Epidermal melanocyte (primary cell): ENCODE data around the gene NOL4L.
A peak's percentile ranks its signal among the peaks of the same experiment; 100 is the strongest.

Experiments used
- DNase-seq: peaks from one replicate; pipeline ENCODE4 v3.0.0; 2011; ENCODE audit warnings: low spot score; ENCODE audit not compliant: insufficient read length

NOL4L gene

DNA sequence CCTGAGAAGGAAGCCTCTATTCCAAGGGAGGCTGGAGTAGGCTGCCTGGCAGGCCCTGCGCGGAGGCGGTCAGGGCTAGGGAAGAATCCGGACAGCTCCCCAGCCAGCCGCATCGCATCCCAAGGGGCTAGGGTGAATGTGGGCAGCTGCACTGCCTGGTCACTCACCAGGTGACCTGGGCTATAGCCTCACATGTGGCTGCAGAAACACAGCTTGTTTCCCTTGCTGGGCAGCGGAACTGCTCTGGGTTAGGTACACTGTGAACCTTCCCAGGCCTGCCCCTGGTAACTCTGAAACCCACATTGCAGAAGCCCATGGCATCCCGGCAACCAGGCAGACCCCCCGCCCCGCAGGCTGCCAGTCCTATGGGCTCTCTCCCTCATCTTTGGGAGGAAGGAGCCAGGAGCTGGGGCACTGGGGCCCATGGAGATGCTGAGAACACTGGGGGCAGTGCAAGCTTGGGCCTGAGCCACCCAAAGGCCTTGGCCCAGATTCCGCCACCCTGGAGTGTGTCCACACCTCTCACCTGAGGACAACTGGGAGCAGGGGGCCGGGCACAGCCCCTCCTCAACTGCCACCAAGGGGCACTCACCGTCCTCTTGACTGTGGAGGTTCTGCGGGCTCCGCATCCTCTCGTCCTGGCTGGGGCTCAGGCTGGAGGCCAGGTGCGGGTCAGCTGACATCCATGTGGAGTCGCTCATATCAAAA, 111.0 kb downstream of the NOL4L start:
- peak; percentile 17 for DNase-seq

DNA sequence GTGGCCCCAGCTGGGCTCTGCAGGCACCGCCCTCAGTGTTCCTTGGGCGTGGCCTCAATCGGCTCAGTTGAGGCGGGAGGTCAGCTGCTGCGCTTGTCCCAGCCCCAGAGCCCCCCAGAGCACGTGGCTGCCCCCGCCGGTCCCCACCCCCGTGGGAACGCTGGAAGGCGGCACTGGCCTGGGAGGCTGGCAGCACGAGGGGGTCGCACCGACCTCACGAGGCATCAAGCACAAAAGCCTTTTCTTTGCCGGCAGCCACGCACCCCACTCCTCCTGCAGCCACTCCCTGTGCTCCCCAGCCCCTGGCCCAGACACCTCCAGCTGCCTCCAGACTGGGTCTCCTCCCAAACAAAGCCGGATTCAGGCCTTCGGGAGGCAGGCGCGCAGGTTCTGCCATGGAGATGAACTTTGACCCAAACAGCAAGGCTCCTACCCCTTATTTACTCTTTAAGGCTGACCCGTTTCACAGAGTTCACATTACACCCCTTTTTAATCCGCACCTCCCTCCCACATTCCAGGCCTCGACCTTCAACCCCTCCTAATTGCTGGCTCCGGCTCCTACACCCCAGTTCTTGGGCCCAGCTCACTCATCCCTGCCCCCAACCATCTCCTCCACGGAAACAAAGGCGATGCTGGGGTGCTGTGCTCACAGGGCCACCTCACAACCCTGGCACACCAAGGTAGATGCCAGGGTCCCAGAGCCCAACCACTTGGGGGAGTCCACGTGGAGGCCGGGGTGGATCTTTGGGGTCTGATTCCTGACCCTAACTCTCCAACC, 111.7 kb downstream of the NOL4L start:
- no peak for DNase-seq

DNA sequence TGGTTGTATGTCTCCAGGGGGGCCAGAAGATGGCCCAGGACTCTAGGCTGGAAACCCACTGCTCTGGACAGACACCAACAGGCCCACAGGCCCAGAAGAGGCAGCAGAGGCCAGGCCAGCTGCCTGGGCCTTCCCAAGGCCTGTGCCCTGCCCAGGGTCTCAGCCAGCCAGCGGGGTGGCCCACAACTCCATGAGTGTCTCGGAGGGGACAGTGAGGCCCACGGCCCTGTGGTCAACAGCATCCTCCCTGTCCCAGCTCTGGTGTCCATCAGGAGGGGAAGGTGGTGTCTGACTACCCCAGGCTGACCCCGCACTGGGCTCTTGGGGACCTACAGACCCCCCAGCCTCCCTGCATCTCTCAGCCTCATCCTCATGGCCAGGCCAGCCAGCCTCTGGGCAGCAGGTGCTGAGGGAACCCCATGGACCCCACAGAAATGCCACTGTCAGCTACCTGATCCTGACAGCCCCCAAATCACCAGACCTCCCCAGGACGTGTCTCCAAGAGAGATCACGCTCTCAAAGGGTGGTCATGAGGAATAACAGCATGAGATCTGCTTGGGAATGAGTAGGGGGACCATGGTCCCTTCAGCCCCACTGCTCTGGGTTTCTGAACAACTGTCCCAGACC, 112.4 kb downstream of the NOL4L start:
- DNase-seq = no peak

DNA sequence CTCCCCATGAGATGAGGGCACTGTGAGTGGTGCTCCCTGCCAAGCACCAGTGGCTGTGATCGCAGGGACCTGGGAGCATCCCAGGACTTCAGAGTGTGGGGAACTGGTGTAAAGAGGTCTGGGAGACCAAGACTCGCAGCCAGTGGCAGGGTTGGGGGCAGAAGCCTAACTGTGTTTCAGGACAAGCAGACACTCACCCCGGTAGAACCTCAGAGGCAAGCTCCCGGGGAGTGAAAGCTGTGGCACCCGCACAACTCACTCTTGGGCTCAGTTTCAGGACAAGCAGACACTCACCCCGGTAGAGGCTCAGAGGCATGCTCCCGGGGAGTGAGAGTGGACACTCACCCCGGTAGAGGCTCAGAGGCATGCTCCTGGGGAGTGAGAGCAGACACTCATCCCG, 114.2 kb downstream of the NOL4L start:
- no peak for DNase-seq

DNA sequence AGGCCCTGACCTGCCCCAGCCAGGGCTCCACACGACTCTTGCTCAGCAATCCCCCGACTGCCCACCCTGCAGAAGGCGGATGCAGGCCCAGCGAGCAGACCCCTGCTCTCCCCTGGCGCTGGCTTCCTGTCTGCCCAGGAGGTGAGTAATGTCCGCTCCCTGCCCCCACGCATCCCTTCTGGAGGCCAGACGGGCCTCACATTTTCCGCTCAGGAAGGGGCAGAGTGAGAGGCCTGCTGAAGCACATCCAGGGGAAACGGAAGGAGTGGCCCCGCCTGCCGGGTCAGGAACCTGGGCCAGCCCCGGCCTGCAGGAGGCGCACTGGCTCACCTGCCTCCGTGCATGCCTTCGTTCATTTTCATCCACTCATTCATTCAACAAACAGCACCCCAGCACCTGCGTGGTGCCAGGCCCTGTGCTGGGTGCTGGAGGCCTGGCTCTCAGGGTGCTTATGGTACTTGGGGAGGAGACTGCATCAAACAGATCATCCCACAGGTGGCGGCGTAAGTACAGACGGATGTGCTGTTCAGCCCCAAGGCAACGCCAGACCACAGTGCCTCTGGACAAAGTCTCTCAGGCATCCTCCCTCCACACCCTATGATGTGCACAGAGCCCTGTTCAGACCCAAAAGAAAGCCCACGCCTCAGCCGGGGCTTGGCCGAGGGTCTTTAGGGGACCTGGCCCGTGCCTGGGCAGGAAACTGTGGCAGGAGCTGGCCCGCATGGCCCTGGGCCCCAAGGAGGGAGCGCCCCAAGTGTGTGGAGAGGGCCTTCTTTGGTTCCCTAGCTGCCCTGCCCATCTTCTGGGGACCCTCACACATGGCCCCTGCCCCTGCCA, 114.9 kb downstream of the NOL4L start:
- no peak for DNase-seq

- DNase-seq = no peak
These were observed 116.3 kb downstream of the NOL4L start for GRCh38 chr20:32468860-32469259.

DNA sequence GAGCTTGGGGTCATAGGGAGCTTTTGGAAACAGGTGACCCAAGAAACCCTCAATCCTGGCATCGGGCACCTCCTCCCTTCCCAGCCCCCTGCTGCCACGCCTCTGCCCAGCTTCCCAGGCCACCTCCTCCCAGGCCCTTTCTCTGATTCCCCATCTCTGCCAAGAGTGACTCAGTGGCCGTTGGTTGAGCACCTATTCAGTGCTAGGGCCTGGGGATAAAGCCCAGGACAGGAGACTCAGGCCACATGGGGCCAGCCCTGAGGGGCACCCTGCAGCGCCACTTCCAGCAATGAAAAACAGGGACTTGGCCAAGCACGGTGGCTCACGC, 116.9 kb downstream of the NOL4L start:
- no peak for DNase-seq

DNA sequence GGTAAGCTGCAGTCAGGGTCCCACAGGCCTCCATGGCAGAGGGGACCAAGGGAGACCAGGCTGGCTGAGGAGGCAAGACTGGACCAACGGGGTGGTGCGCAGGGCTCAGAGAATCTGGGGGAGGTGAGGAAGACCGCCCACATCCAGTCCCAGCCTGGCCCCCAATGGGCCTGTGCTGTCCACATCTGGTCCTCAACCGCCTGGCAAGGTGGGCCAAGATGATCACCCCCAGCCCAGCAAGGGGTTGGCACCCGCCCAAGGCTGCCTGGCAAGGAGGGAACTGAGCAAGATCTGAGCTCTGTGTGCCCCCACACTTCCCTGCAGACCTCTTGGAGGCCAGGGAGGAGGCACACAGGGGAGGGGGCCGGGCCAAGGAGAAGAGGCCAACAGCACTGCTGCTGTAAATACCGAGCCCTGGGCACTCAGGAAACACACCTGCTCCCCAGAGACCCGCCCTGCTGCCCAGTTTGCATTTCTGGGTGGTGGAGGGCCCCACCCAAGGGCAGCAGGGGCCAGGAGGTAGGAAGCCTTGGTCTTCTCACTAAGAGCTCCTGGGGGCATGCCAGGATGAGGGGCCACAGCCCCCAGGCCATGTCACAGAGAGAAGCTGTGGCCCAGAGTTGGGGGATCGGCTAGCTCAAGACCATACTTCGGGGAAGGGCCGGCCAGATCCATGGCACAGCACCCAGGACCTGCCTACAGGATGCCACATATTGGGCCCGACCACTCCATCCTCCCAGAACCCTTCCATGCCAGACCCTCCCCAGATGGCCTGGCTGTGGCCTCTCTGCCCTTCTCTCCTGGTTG, 117.4 kb downstream of the NOL4L start:
- DNase-seq = no peak

DNA sequence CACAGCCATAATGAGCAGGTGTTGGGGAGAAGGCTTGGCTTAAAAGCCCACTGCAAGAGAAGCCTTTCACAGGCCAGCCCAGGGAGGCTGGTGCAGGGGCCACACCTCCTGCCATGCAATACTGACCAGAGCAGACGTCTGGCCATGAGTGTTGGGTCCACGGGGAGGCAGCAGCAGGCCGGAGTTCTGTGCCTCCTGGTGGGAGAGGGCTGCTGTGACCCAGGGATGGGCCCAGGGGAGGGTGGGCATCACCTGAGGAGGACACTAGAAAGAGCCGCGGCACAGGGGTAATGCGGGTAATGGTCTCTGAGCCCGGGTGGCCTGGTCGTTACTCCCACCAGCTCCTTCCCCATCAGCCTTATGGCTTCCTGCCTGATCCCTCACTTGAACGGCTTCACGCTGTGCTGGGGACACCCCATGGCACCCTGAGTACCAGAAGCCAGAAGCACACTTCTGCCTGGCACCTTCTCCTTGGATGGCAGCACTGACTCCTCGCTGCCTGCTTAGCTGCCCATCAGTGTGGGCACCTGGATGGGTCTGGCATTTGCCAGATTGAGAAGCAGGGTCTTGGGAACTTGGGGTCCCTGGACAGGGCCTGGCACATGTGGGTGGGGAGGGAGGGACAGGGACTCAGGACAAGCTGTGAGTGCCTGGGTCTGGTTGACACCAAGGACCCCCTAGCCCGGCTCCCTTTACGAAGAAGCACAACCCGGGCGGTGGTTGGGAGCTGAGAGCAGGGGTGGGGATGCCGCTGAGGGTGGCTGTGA, 118.2 kb downstream of the NOL4L start:
- no peak for DNase-seq

- peak; percentile 21 for DNase-seq
These were observed 119.0 kb downstream of the NOL4L start for GRCh38 chr20:32465901-32466675.

- peak; percentile 12 for DNase-seq
These were observed 119.8 kb downstream of the NOL4L start for GRCh38 chr20:32465092-32465900.

DNA sequence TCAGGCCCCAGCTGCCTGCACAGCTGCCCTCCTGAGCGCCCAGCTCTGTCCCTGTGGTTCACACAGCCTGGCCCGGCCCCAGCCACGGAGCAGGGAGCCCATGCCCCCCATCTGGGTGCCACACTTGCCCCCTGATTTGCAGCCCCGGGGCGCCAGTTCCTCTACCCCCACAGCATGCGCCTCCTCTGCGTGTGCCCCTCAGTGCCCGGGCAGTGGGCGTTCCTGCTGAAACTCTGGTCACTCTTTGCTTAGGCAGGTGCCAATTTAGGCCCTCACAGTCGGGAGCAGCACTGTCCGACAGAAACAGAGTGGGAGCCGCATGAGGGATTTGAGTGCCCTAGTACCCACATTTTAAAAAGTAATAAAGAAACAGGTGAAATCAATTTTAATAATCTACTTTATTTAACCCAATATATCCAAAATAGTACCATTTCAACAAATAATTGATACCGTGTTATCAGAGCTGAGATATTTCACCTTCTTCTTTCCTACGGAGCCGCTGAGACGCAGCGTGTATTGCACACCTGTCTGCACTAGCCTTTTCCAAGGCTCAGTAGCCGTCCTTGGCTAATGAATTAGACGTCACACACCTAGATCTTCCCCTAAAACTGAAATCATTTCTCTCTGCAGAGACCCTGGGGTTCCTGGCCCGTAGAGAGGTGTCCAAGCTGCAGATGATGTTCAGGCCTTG, 120.6 kb downstream of the NOL4L start:
- DNase-seq = no peak

DNA sequence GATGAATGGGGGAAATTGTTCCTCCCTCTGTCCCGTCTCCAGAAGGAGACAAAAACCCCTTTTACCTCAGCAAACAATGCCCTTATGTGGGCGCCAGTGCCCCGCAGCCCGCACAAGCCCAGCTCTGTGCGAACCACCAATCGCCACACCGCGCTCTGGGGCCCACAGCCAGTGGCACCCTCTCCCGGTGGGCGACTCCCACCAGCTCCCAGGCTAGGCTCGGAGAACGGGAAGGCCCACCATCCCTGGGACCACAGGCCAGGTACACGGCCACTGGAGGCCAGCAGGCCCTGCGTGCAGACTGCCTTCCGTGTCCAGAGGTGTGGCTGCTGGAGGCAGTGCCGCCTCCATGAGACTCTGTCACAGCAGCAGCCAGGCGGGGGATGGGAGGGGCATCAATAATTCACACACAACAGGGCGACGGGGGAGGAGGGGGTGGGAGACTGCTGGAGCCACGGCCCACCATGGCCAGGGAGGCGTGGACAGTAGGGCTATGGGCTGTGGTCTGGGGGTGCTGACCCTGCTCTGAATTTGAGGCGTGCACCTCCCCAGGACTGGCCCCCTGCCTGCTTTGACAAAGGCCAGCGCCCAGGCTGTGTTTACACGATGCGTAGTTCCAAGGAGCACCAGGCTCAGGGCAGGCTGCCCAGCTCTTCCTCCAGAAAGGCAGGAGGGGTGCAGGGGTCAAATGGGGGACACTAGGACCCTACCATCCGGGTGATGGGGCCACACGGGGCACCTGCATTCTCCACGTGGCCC, 121.3 kb downstream of the NOL4L start:
- DNase-seq = peak; percentile 79

GRCh38 chr20:32462900-32463641, 122.1 kb downstream of the NOL4L start:
- DNase-seq = no peak

DNA sequence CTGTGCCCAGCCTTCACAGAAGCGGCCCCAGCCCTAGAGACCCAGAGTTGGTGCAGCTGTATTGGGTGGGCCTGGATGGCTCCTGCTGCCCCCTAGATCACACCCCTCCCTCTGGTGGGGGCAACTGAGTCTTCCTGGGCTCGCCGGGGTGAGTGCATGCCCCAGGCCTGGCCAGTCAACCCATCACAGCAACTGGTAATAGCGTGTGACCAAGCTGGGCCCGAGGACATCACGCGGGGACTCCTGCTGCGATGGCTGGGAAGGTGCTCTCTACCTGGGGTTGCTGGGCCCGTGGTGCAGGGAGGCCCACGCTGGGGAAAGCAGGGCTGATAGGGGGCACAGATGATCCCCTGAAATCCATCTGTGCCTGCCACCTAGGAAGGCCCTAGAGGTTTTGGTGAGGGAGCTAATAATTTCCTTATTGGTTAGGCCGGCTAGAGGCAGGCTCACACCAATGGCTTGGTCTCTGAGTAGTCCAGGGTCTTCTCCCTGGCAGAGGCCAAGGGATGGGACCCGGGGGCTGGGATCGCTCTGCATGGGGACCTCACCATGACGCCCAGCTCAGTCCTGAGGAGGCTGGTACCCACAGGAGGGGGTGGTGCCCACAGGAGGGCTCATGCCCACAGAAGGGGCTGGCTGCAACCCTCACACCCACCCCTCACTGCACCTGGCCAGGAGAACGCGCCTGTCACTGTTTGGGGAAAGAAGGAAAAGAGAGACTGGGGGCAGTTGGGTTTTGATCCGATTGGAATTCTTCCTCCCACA, 123.1 kb downstream of the NOL4L start:
- DNase-seq = no peak
